Neural cell (in vitro differentiated cells): ENCODE measurements around the gene ZDHHC1. TPM values are rescaled to one million over a fixed set of nuclear protein-coding genes. Genes with fewer than 3 reads are reported as not detected.
"Not testable (repeated sequence)": the region's sequence is repeated elsewhere in the genome, so short reads cannot be mapped to it uniquely, and the experiment has no call there.

Source experiments
- H2AFZ ChIP-seq: fragments of 200-600, 300-800 bp; sonication (generic), shearing (Covaris generic); 2 replicates; pipeline ENCODE4 v1.6.0; 2014; ENCODE audit warnings: low read depth, mild to moderate bottlenecking, antibody characterized with exemption, low read length, moderate library complexity
- H3F3A ChIP-seq: fragments of 200-600 bp; shearing (Covaris generic); 2 replicates; pipeline ENCODE4 v1.6.1; 2016; ENCODE audit warnings: mild to moderate bottlenecking, moderate library complexity, mixed read lengths, antibody characterized with exemption, low read length; ENCODE audit not compliant: insufficient read depth, poor library complexity, severe bottlenecking
- H3K27ac ChIP-seq: fragments of 200-600, 300-800 bp; sonication (generic), shearing (Covaris generic); 2 replicates; pipeline ENCODE4 v1.5.1; 2014; ENCODE audit warnings: mild to moderate bottlenecking, low read length, moderate library complexity
- H3K27me3 ChIP-seq: fragments of 300-800, 200-600 bp; sonication (generic), shearing (Covaris generic); 2 replicates; pipeline ENCODE4 v1.6.0; 2014; ENCODE audit warnings: mild to moderate bottlenecking, low read depth, low read length, moderate library complexity; ENCODE audit not compliant: insufficient read depth
- H3K36me3 ChIP-seq: fragments of 300-800, 200-600 bp; sonication (generic), shearing (Covaris generic); 2 replicates; pipeline ENCODE4 v1.5.1; 2014; ENCODE audit warnings: mild to moderate bottlenecking, antibody characterized with exemption, low read length, moderate library complexity; ENCODE audit not compliant: insufficient read depth
- H3K4me2 ChIP-seq: fragments of 300-800, 200-600 bp; sonication (generic), shearing (Covaris generic); 2 replicates; pipeline ENCODE4 v1.6.0; 2014; ENCODE audit warnings: mild to moderate bottlenecking, low read length
- H3K4me3 ChIP-seq: fragments of 300-800, 200-600 bp; sonication (generic), shearing (Covaris generic); 2 replicates; pipeline ENCODE4 v1.5.1; 2014; ENCODE audit warnings: mild to moderate bottlenecking, low read length, moderate library complexity
- H3K79me2 ChIP-seq: fragments of 200-600 bp; shearing (Covaris generic); replicated peaks from 2 replicates; pipeline ENCODE4 v1.6.0; 2014; ENCODE audit warnings: mild to moderate bottlenecking, low read length, moderate library complexity; ENCODE audit not compliant: insufficient read depth
- H3K9ac ChIP-seq: fragments of 300-800, 200-600 bp; sonication (generic), shearing (Covaris generic); 2 replicates; pipeline ENCODE4 v1.6.1; 2016; ENCODE audit warnings: mild to moderate bottlenecking, low read length, mixed read lengths
- H3K9me2 ChIP-seq: fragments of 200-600 bp; shearing (Covaris generic); 2 replicates; pipeline ENCODE4 v1.6.1; 2016; ENCODE audit warnings: mild to moderate bottlenecking, low read length, mixed read lengths; ENCODE audit not compliant: insufficient read depth
- H3K9me3 ChIP-seq: fragments of 200-600, 300-800 bp; sonication (generic), shearing (Covaris generic); 2 replicates; pipeline ENCODE4 v1.6.1; 2016; ENCODE audit warnings: mild to moderate bottlenecking, mixed run types, low read length, moderate library complexity, mixed read lengths
- H4K20me1 ChIP-seq: fragments of 200-600 bp; shearing (Covaris generic); 2 replicates; pipeline ENCODE4 v1.6.1; 2016; ENCODE audit warnings: mild to moderate bottlenecking, mixed run types; ENCODE audit not compliant: insufficient read depth
- CTCF ChIP-seq: fragments of 450-650 bp; IDR thresholded peaks from 2 replicates; pipeline ENCODE4 v1.5.1; 2014; ENCODE audit warnings: antibody characterized with exemption, mild to moderate bottlenecking, moderate library complexity; ENCODE audit not compliant: poor library complexity, severe bottlenecking
- EP300 ChIP-seq: fragments of 450-650 bp; conservative IDR thresholded peaks from 2 replicates; pipeline ENCODE4 v1.6.1; 2014; ENCODE audit warnings: antibody characterized with exemption, mild to moderate bottlenecking, moderate library complexity; ENCODE audit not compliant: poor library complexity, severe bottlenecking
- EZH2 ChIP-seq: fragments of 200-600, 300-800 bp; shearing (Covaris generic), sonication (generic); IDR thresholded peaks from 2 replicates; pipeline ENCODE4 v1.6.1; 2014; ENCODE audit warnings: antibody characterized with exemption, low read length, borderline replicate concordance, mild to moderate bottlenecking; ENCODE audit not compliant: insufficient read depth, poor library complexity, severe bottlenecking
- MXI1 ChIP-seq: fragments of 450-650 bp; conservative IDR thresholded peaks from 2 replicates; pipeline ENCODE4 v1.6.1; 2014; ENCODE audit warnings: antibody characterized with exemption, mild to moderate bottlenecking; ENCODE audit not compliant: poor library complexity, severe bottlenecking
- POLR2AphosphoS5 ChIP-seq: IDR thresholded peaks from 2 replicates; pipeline ENCODE4 v1.6.1; 2012
- RAD21 ChIP-seq: fragments of 450-650 bp; conservative IDR thresholded peaks from 2 replicates; pipeline ENCODE4 v1.6.1; 2014; ENCODE audit warnings: antibody characterized with exemption, mild to moderate bottlenecking, moderate library complexity
- REST ChIP-seq: IDR thresholded peaks from 2 replicates; pipeline ENCODE4 v1.6.1; 2012; ENCODE audit warnings: borderline replicate concordance
- SMC3 ChIP-seq: fragments of 450-650 bp; conservative IDR thresholded peaks from 2 replicates; pipeline ENCODE4 v1.6.1; 2014; ENCODE audit warnings: antibody characterized with exemption, mild to moderate bottlenecking, moderate library complexity; ENCODE audit not compliant: poor library complexity
- TAF1 ChIP-seq: IDR thresholded peaks from 2 replicates; pipeline ENCODE4 v1.6.1; 2012; ENCODE audit warnings: low read depth
- polyA plus RNA-seq: library from polyadenylated mRNA; depleted of rRNA; stranded (reverse); fragments of >200 nt; gene quantifications from 2 replicates; pipeline ENCODE4 v1.2.3, GENCODE V29; 2014

ZDHHC1 gene
- polyA plus RNA-seq, 1 donor from 2014 or later: 1.7 TPM

- Histone ChIP-seq H3K9me3 (no peaks in the 10 kb centered on the region), H3K9ac (no peak overlapping the region), H3F3A (no peaks in the 10 kb centered on the region), H2AFZ (no peak overlapping the region), H4K20me1 (no peaks in the 10 kb centered on the region), H3K4me2 (no peak overlapping the region), H3K9me2 (no peaks in the 10 kb centered on the region), H3K79me2 (no peaks in the 10 kb centered on the region), H3K27me3 (no peaks in the 10 kb centered on the region), H3K27ac (no peak overlapping the region), H3K36me3 (no peaks in the 10 kb centered on the region), H3K4me3 (no peak overlapping the region)
- TF ChIP-seq TAF1 (no peak), CTCF (no peak), RAD21 (no peak), EP300 (no peak), REST (no peak), MXI1 (no peak), POLR2AphosphoS5 (no peak), EZH2 (no peak), SMC3 (no peak)
Measured at GRCh38 chr16:67419502-67419901, 3.2 kb upstream of the ZDHHC1 start.

- Histone ChIP-seq H3K27ac (no peak overlapping the region), H2AFZ (no peak overlapping the region), H3K79me2 (no peaks in the 10 kb centered on the region), H3K9me3 (no peaks in the 10 kb centered on the region), H4K20me1 (no peaks in the 10 kb centered on the region), H3K9ac (no peak overlapping the region), H3K27me3 (no peaks in the 10 kb centered on the region), H3K9me2 (no peaks in the 10 kb centered on the region), H3K36me3 (no peaks in the 10 kb centered on the region), H3K4me3 (no peak overlapping the region), H3F3A (no peaks in the 10 kb centered on the region), H3K4me2 (no peak overlapping the region)
- TF ChIP-seq REST (no peak), POLR2AphosphoS5 (no peak), EP300 (no peak), SMC3 (no peak), TAF1 (no peak), RAD21 (no peak), CTCF (no peak), EZH2 (no peak), MXI1 (no peak)
Measured at GRCh38 chr16:67417333-67418061, 1.2 kb upstream of the ZDHHC1 start.

- H3K27me3 ChIP-seq, H3K9me3 ChIP-seq, H3K79me2 ChIP-seq, H4K20me1 ChIP-seq, H3F3A ChIP-seq, H3K27ac ChIP-seq, H2AFZ ChIP-seq, H3K9me2 ChIP-seq, H3K36me3 ChIP-seq, H3K4me2 ChIP-seq: not testable (repeated sequence)
- Histone ChIP-seq H3K4me3 (peak overlapping the region; percentile 65), H3K9ac (peak overlapping the region; percentile 59)
Measured at GRCh38 chr16:67415421-67415820, 856 bp downstream of the ZDHHC1 start.
